Endothelial cell of umbilical vein (primary cell): ENCODE measurements around the gene TRPC4AP. TPM values are rescaled to one million over a fixed set of nuclear protein-coding genes. Genes with fewer than 3 reads are reported as not detected.

Experiments
- BruUV-seq: library from RNA; stranded (reverse); fragments of 400-500 nt; replicated peaks from 2 replicates; lab custom pipeline; 2021; lab: Mats Ljungman, UMichigan
- CTCF ChIA-PET: fragments of 300-600, 350-600 bp; sonication (Branson Sonifier 250); formaldehyde crosslinking; loops from one replicate; lab custom pipeline; 2021; ENCODE audit warnings: antibody characterized with exemption, inconsistent platforms; lab: Charles Lee
- POLR2A ChIA-PET: fragments of 300-600, 350-600 bp; sonication (Branson Sonifier 250); formaldehyde crosslinking; loops from one replicate; lab custom pipeline; 2021; ENCODE audit warnings: antibody characterized with exemption, inconsistent platforms; lab: Charles Lee
- DNase-seq: peaks from one replicate; pipeline ENCODE4 v3.0.0-alpha.2; 2011; ENCODE audit warnings: low read depth, low spot score
- FAIRE-seq: peaks from 2 replicates; lab custom pipeline; 2011; peaks lifted over from hg19 to GRCh38; lab: Jason Lieb, UNC
- H2AFZ ChIP-seq: 2 replicates; pipeline ENCODE4 v1.6.0; 2012; ENCODE audit warnings: low read depth, low read length, control low read depth, inconsistent platforms
- H3K27ac ChIP-seq: 2 replicates; pipeline ENCODE4 v1.5.1; 2011; ENCODE audit warnings: low read depth, mild to moderate bottlenecking, control low read depth, low read length, moderate library complexity; ENCODE audit not compliant: insufficient read depth
- H3K27me3 ChIP-seq, 2 experiments: 2 replicates each; pipeline versions ENCODE4 v1.6.0 to v1.6.1; 2011; ENCODE audit warnings: low read length in 2 of 2, mixed read lengths in 1 of 2; ENCODE audit not compliant: control insufficient read depth in 2 of 2, insufficient read depth in 2 of 2
- H3K36me3 ChIP-seq, 2 experiments: 2 replicates in 1 of 2; 3 replicates in 1 of 2; pipeline ENCODE4 v1.5.1; 2011; ENCODE audit warnings: low read length in 2 of 2, mild to moderate bottlenecking in 1 of 2, moderate library complexity in 1 of 2; ENCODE audit not compliant: control insufficient read depth in 2 of 2, insufficient read depth in 2 of 2; ENCODE audit errors: extremely low read depth in 1 of 2
- H3K4me1 ChIP-seq: 3 replicates; pipeline ENCODE4 v1.5.1; 2011; ENCODE audit warnings: mild to moderate bottlenecking, low read length; ENCODE audit not compliant: control insufficient read depth, insufficient read depth; ENCODE audit errors: extremely low read depth
- H3K4me2 ChIP-seq: 2 replicates; pipeline ENCODE4 v1.6.1; 2011; ENCODE audit warnings: low read length, control low read depth, mixed read lengths; ENCODE audit not compliant: insufficient read depth
- H3K4me3 ChIP-seq, 3 experiments: fragments of 200-600 bp in 1 of 3; sonication (generic), shearing (Covaris generic) in 1 of 3; replicated peaks in 1 of 3; 2 replicates each; pipeline ENCODE4 v1.5.1; 2011 to 2016; ENCODE audit warnings: control low read depth in 3 of 3, low read length in 3 of 3, mild to moderate bottlenecking in 2 of 3, inconsistent platforms in 1 of 3, low read depth in 1 of 3, moderate library complexity in 1 of 3; ENCODE audit not compliant: insufficient read depth in 1 of 3
- H3K79me2 ChIP-seq: 2 replicates; pipeline ENCODE4 v1.6.0; 2012; ENCODE audit warnings: low read length, inconsistent platforms; ENCODE audit not compliant: control insufficient read depth, insufficient read depth
- H3K9ac ChIP-seq: replicated peaks from 2 replicates; pipeline ENCODE3; 2011; ENCODE audit warnings: low read length, control low read depth; ENCODE audit not compliant: insufficient read depth; ENCODE audit errors: extremely low read depth
- H3K9me1 ChIP-seq: replicated peaks from 3 replicates; pipeline ENCODE4 v1.6.0; 2011; ENCODE audit warnings: mild to moderate bottlenecking, low read length; ENCODE audit not compliant: control insufficient read depth, insufficient read depth; ENCODE audit errors: extremely low read depth
- H3K9me3 ChIP-seq: replicated peaks from 2 replicates; pipeline ENCODE4 v1.5.1; 2012; ENCODE audit warnings: low read length, inconsistent platforms; ENCODE audit not compliant: control insufficient read depth, insufficient read depth
- H4K20me1 ChIP-seq: replicated peaks from 2 replicates; pipeline ENCODE3; 2011; ENCODE audit warnings: mild to moderate bottlenecking, low read length; ENCODE audit not compliant: control insufficient read depth, insufficient read depth; ENCODE audit errors: extremely low read depth
- CTCF ChIP-seq, 2 donors: IDR thresholded peaks; 1 replicate in 1 of 2; 2 replicates in 1 of 2; pipeline ENCODE4 v1.5.1; 2011; ENCODE audit warnings: low read length in 2 of 2, mild to moderate bottlenecking in 2 of 2, moderate library complexity in 2 of 2, control low read depth in 1 of 2, inconsistent platforms in 1 of 2, low read depth in 1 of 2; ENCODE audit not compliant: insufficient read depth in 1 of 2; ENCODE audit errors: extremely low read depth in 1 of 2
- EZH2 ChIP-seq: IDR thresholded peaks from 2 replicates; pipeline ENCODE4 v1.6.1; 2012; ENCODE audit warnings: borderline replicate concordance, low read depth, mild to moderate bottlenecking, moderate library complexity, low read length, inconsistent platforms; ENCODE audit not compliant: severe bottlenecking
- FOS ChIP-seq: IDR thresholded peaks from 2 replicates; pipeline ENCODE4 v1.6.1; 2011; ENCODE audit warnings: mild to moderate bottlenecking, low read length, moderate library complexity, borderline replicate concordance; ENCODE audit not compliant: insufficient read depth
- GATA2 ChIP-seq: IDR thresholded peaks from 2 replicates; pipeline ENCODE4 v1.7.0; 2011; ENCODE audit warnings: low read depth, mild to moderate bottlenecking, moderate library complexity, mixed read lengths, low read length; ENCODE audit not compliant: insufficient read length, insufficient read depth
- JUN ChIP-seq: IDR thresholded peaks from 2 replicates; pipeline ENCODE4 v1.6.1; 2011; ENCODE audit warnings: borderline replicate concordance, low read depth; ENCODE audit not compliant: insufficient read length, insufficient read depth
- MAX ChIP-seq: IDR thresholded peaks from 2 replicates; pipeline ENCODE4 v1.6.1; 2011; ENCODE audit not compliant: insufficient read depth, insufficient read length
- MYC ChIP-seq: IDR thresholded peaks from one replicate; pipeline ENCODE4 v1.6.1; 2011; ENCODE audit warnings: mild to moderate bottlenecking, low read depth, low read length
- POLR2A ChIP-seq: IDR thresholded peaks from 2 replicates; pipeline ENCODE4 v1.6.1; 2012; ENCODE audit warnings: low read depth, mild to moderate bottlenecking, control low read depth, low read length
- POLR2AphosphoS5 ChIP-seq: IDR thresholded peaks from 2 replicates; pipeline ENCODE4 v1.6.1; 2012; ENCODE audit warnings: low read depth, mild to moderate bottlenecking, control low read depth, low read length, moderate library complexity; ENCODE audit not compliant: insufficient read depth
- dilution Hi-C: fragments of 300-500 bp; cut with MboI; formaldehyde crosslinking; loops from one replicate; pipeline ENCODE4 v1.15.0; 2019; ENCODE audit warnings: low sequenced_read_pairs; ENCODE audit not compliant: extremely low pct_ligation_motif_present
- intact Hi-C: fragments of 100-400 bp; cut with micrococcal nuclease; formaldehyde crosslinking; loops from one replicate; pipeline ENCODE4 v1.10.0; 2022
- polyA plus RNA-seq, 4 experiments: library from polyadenylated mRNA; depleted of rRNA in 3 of 4; stranded (reverse) in 3 of 4; unstranded in 1 of 4; fragments of >200 nt; gene quantifications; 2 replicates each; pipeline versions ENCODE4 v1.2.1 to v1.2.3, GENCODE V29; 2011 to 2012; ENCODE audit warnings: missing spikeins in 1 of 4
- total RNA-seq: library from RNA; stranded (reverse); gene quantifications from 2 replicates; pipeline ENCODE4 v1.2.3, GENCODE V29; 2021

Gene TRPC4AP
- total and polyA plus RNA-seq, 2 donors (not counting 3 experiments of a cell fraction or from before 2014, with no cell fraction given) = 89.0 to 103 TPM

DNA sequence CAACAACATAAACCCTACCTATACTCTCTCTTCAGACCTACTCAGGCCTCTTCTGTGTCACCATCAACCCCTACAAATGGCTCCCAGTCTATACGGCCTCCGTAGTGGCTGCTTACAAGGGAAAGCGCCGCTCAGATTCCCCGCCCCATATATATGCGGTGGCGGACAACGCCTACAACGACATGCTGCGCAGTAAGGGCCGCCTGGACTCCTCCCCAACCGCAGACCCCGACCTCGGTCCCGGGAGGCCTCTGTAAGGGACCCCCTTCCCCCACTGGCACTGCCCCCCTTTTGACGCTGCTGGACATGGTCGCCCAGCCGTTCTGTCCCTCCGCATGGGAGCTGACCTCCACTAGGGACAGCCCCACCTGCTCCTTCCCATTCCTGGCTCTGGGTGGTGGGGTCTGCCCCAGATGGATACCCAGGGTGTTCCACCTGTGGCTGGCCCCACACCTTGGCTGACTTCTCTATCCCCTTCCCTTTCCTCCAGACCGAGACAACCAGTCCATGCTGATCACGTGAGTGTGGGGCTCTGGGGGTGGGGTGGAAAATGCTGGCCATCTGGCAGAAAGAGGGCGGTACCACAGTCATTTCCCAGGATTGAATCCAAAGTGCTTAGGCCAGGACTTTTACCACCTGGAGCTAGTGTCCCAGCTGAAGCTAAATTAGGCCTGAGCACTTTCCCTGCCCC lies 111.9 kb downstream of the TRPC4AP start:
- peaks cover 5% of the 10 kb centered on the region in 2 experiments for H3K27me3 ChIP-seq
- no peak overlapping the region for H3K27ac ChIP-seq
- no peak overlapping the region for H3K4me2 ChIP-seq
- H3K9ac ChIP-seq = no peak overlapping the region
- no peaks in the 10 kb centered on the region for H3K79me2 ChIP-seq
- intact Hi-C loops (no loop called here), dilution Hi-C loops (no loop called here)
- POLR2A ChIA-PET = no interaction called here
- FAIRE-seq (no peak), DNase-seq (no peak)
- TF ChIP-seq MAX = no peak
- no peak for TF ChIP-seq FOS
- no peak for TF ChIP-seq JUN
- no peak for TF ChIP-seq POLR2A
- TF ChIP-seq EZH2 = no peak
- TF ChIP-seq CTCF (IDR thresholded peaks at IDR 0.05; ENCODE audit: extremely low read depth in 1 of 2, insufficient read depth in 1 of 2, low read depth in 1 of 2, low read length in 2 of 2) = no peak
- no peak for TF ChIP-seq POLR2AphosphoS5
- TF ChIP-seq GATA2 = no peak
- no peak for TF ChIP-seq MYC
- H4K20me1 ChIP-seq = no peaks in the 10 kb centered on the region
- CTCF ChIA-PET = no interaction called here
- no peak overlapping the region for H2AFZ ChIP-seq
- no TSS peak for BruUV-seq
- H3K4me3 ChIP-seq = no peak overlapping the region
- H3K4me1 ChIP-seq = no peaks in the 10 kb centered on the region
- H3K36me3 ChIP-seq = no peaks in the 10 kb centered on the region
- H3K9me1 ChIP-seq = no peaks in the 10 kb centered on the region
- no peaks in the 10 kb centered on the region for H3K9me3 ChIP-seq
